SK-N-MC (cell line): ENCODE measurements around the gene HK2.

Experiments used
- EZH2 ChIP-seq: fragments of 200-600 bp; sonication (generic); IDR thresholded peaks from one replicate; pipeline ENCODE4 v1.6.1; 2017; ENCODE audit warnings: antibody characterized with exemption
- FOXP2 ChIP-seq: optimal IDR thresholded peaks from 2 replicates; pipeline ENCODE3; 2011; ENCODE audit warnings: mild to moderate bottlenecking, moderate library complexity; ENCODE audit not compliant: insufficient read depth; ENCODE audit errors: extremely low read length, control extremely low read depth

- no peak for TF ChIP-seq EZH2
- TF ChIP-seq FOXP2: no peak
Measured at GRCh38 chr2:74833418-74834233, at the start of gene HK2.
